SK-N-SH treated with all-trans-retinoic acid at 6 μM for 48 hours (cell line): ENCODE data around the gene SDHA.

Source experiments
- ATAC-seq: fragments of 200-7000 bp; cut with Tn5 transposase; 3 replicates; pipeline ENCODE4 v1.9.1; 2020; ENCODE audit warnings: mild to moderate bottlenecking, moderate library complexity
- ARNTL ChIP-seq: fragments of 450-650 bp; formaldehyde crosslinking; IDR thresholded peaks from 2 replicates; pipeline ENCODE4 v1.5.0; 2020; ENCODE audit warnings: low read depth, mild to moderate bottlenecking, moderate library complexity, borderline replicate concordance
- BACH2 ChIP-seq: fragments of 250-450 bp; sonication (Bioruptor Pico); IDR thresholded peaks from 2 replicates; pipeline ENCODE4 v1.9.0; 2021; ENCODE audit warnings: mild to moderate bottlenecking, borderline replicate concordance
- CREB5 ChIP-seq: fragments of 250-450 bp; sonication (Bioruptor Pico); IDR thresholded peaks from 2 replicates; pipeline ENCODE4 v1.5.1; 2020; ENCODE audit warnings: low read depth, mild to moderate bottlenecking, moderate library complexity
- CSDC2 ChIP-seq: fragments of 250-450 bp; sonication (Bioruptor Pico); IDR thresholded peaks from 2 replicates; pipeline ENCODE4 v1.5.0; 2020; ENCODE audit warnings: mild to moderate bottlenecking, moderate library complexity
- CSRNP3 ChIP-seq: fragments of 250-450 bp; sonication (Bioruptor Pico); IDR thresholded peaks from 2 replicates; pipeline ENCODE4 v1.5.1; 2021; ENCODE audit warnings: mild to moderate bottlenecking, moderate library complexity
- ESRRG ChIP-seq: fragments of 250-450 bp; sonication (Bioruptor Pico); IDR thresholded peaks from 2 replicates; pipeline ENCODE4 v1.6.1; 2021; ENCODE audit warnings: mild to moderate bottlenecking
- GLIS3 ChIP-seq: fragments of 250-450 bp; sonication (Bioruptor Pico); IDR thresholded peaks from 2 replicates; pipeline ENCODE4 v1.5.0; 2020; ENCODE audit warnings: mild to moderate bottlenecking, moderate library complexity
- ISL1 ChIP-seq: fragments of 250-450 bp; sonication (Bioruptor Pico); IDR thresholded peaks from 2 replicates; pipeline ENCODE4 v2.1.2; 2022; ENCODE audit warnings: mild to moderate bottlenecking, moderate library complexity
- POU6F1 ChIP-seq: fragments of 250-450 bp; sonication (Bioruptor Pico); IDR thresholded peaks from 2 replicates; pipeline ENCODE4 v1.8.0; 2021; ENCODE audit warnings: low read depth, mild to moderate bottlenecking, moderate library complexity, borderline replicate concordance
- PPARA ChIP-seq: fragments of 250-450 bp; sonication (Bioruptor Pico); IDR thresholded peaks from 2 replicates; pipeline ENCODE4 v1.5.0; 2020; ENCODE audit warnings: mild to moderate bottlenecking, borderline replicate concordance
- SNAI2 ChIP-seq: fragments of 250-450 bp; sonication (Bioruptor Pico); IDR thresholded peaks from 2 replicates; pipeline ENCODE4 v1.5.0; 2020; ENCODE audit warnings: mild to moderate bottlenecking, moderate library complexity
- TCF4 ChIP-seq: fragments of 250-450 bp; sonication (Bioruptor Pico); IDR thresholded peaks from 2 replicates; pipeline ENCODE4 v1.8.0; 2021; ENCODE audit warnings: mild to moderate bottlenecking, moderate library complexity, borderline replicate concordance
- TOX ChIP-seq: fragments of 250-450 bp; sonication (Bioruptor Pico); IDR thresholded peaks from 2 replicates; pipeline ENCODE4 v1.8.0; 2021; ENCODE audit warnings: mild to moderate bottlenecking, moderate library complexity, borderline replicate concordance
- TSHZ2 ChIP-seq: fragments of 250-450 bp; sonication (Bioruptor Pico); IDR thresholded peaks from 2 replicates; pipeline ENCODE4 v1.5.0; 2020; ENCODE audit warnings: mild to moderate bottlenecking, moderate library complexity
- ZC3H10 ChIP-seq: fragments of 250-450 bp; sonication (Bioruptor Pico); IDR thresholded peaks from 2 replicates; pipeline ENCODE4 v1.5.1; 2021; ENCODE audit warnings: mild to moderate bottlenecking, moderate library complexity
- ZFP30 ChIP-seq: fragments of 450-650 bp; formaldehyde crosslinking; IDR thresholded peaks from 2 replicates; pipeline ENCODE4 v1.5.0; 2022; ENCODE audit warnings: mild to moderate bottlenecking, moderate library complexity
- ZNF565 ChIP-seq: fragments of 450-650 bp; formaldehyde crosslinking; conservative IDR thresholded peaks from 2 replicates; pipeline ENCODE4 v1.5.0; 2020; ENCODE audit warnings: low read depth, mild to moderate bottlenecking, moderate library complexity
- ZNF70 ChIP-seq: fragments of 450-650 bp; formaldehyde crosslinking; IDR thresholded peaks from 2 replicates; pipeline ENCODE4 v1.5.0; 2020; ENCODE audit warnings: mild to moderate bottlenecking, moderate library complexity
- ZNF8 ChIP-seq: fragments of 450-650 bp; formaldehyde crosslinking; IDR thresholded peaks from 2 replicates; pipeline ENCODE4 v1.5.0; 2020; ENCODE audit warnings: mild to moderate bottlenecking, moderate library complexity

The SDHA gene

GRCh38 chr5:182126-182525 is 36.0 kb upstream of the SDHA start (continued):
- TF ChIP-seq POU6F1 (CRISPR knock-in tag), result no peak

- ATAC-seq, result no peak
These were observed 33.6 kb upstream of the SDHA start for GRCh38 chr5:184471-184870.

GRCh38 chr5:185095-186070 is 32.7 kb upstream of the SDHA start:
- TF ChIP-seq CSDC2 (CRISPR knock-in tag) (no peak), ARNTL (CRISPR knock-in tag) (no peak), ZC3H10 (CRISPR knock-in tag) (no peak), TSHZ2 (CRISPR knock-in tag) (no peak), POU6F1 (CRISPR knock-in tag) (no peak), ESRRG (CRISPR knock-in tag) (no peak), ZNF70 (no peak), GLIS3 (no peak)
- ATAC-seq, result peak; percentile 26

More at GRCh38 chr5:184471-184870, 33.6 kb upstream of the SDHA start:
- no peak for TF ChIP-seq ZNF8 (CRISPR knock-in tag)
- TF ChIP-seq SNAI2, result no peak
- no peak for TF ChIP-seq CREB5 (CRISPR knock-in tag)
- TF ChIP-seq POU6F1 (CRISPR knock-in tag), result no peak
- TF ChIP-seq TCF4 (CRISPR knock-in tag), result no peak
- TF ChIP-seq BACH2 (CRISPR knock-in tag), result no peak
- TF ChIP-seq TOX, result no peak
- TF ChIP-seq, all 23 proteins: peak for 0

- TF ChIP-seq ZNF8 (CRISPR knock-in tag), result no peak
- TF ChIP-seq ARNTL (CRISPR knock-in tag), result no peak
- no peak for TF ChIP-seq ISL1 (CRISPR knock-in tag)
- no peak for TF ChIP-seq PPARA (CRISPR knock-in tag)
- no peak for TF ChIP-seq SNAI2
- no peak for TF ChIP-seq GLIS3
- TF ChIP-seq CSDC2 (CRISPR knock-in tag), result no peak
- TF ChIP-seq ZNF565 (CRISPR knock-in tag), result no peak
- TF ChIP-seq ZFP30 (CRISPR knock-in tag), result no peak
- no peak for TF ChIP-seq CSRNP3 (CRISPR knock-in tag)
- TF ChIP-seq POU6F1 (CRISPR knock-in tag), result no peak
- ATAC-seq, result no peak
These were observed 31.8 kb upstream of the SDHA start for GRCh38 chr5:186091-187041.
